ENCODE data around the gene ETFDH. TPM values are rescaled to one million over a fixed set of nuclear protein-coding genes. Genes with fewer than 3 reads are reported as not detected.

The ETFDH gene
- total and polyA plus RNA-seq, 10 of the 15 experiments (the other 5 are each of a cell fraction or from before 2014, with no cell fraction given) = 10.9 to 30.4 (median 20.6) TPM

DNA sequence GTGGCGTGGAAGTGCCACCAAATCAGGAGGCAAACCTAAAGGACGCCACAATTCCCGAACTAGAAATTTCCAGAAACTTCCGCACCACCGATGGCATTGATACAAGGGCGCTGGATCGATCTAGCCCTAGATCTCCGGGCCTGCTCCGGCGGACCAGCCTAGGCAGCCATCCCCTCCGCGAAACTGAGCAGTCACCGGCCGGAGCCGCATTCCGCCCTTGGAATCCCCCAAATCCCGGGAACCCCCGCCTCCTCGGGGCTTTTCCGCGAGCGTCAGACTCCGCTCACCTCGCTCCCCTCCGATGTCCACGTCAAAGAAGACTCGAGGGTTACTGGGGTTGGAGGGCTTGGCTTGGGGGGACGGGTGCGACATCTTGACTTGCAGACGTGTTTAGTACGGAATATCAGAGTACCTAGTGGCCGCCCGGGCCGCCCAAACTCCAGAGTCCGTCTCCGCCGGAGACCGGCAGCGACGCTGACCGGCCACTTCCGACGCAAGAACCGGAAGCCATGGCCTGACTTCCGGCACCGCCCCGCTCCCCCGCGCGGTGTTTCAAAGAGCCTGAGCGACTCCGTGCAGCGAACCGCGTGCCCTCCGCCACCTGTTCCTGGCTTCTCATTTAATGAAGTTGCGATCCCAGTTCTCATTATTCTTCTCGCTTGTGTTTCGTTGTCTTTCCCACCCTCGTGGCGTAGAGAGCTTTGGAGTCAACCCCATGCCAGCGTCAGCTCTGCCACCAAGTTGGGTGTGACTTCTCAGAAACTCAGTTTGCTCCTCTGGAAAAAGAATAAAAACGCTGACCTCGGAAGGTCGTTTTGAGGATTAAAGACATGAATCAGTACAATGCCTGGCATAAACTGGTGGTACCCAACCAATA lies 51.1 kb downstream of the ETFDH start, which contains the start of gene PPID (continued):
- TF ChIP-seq, protein P1, sequence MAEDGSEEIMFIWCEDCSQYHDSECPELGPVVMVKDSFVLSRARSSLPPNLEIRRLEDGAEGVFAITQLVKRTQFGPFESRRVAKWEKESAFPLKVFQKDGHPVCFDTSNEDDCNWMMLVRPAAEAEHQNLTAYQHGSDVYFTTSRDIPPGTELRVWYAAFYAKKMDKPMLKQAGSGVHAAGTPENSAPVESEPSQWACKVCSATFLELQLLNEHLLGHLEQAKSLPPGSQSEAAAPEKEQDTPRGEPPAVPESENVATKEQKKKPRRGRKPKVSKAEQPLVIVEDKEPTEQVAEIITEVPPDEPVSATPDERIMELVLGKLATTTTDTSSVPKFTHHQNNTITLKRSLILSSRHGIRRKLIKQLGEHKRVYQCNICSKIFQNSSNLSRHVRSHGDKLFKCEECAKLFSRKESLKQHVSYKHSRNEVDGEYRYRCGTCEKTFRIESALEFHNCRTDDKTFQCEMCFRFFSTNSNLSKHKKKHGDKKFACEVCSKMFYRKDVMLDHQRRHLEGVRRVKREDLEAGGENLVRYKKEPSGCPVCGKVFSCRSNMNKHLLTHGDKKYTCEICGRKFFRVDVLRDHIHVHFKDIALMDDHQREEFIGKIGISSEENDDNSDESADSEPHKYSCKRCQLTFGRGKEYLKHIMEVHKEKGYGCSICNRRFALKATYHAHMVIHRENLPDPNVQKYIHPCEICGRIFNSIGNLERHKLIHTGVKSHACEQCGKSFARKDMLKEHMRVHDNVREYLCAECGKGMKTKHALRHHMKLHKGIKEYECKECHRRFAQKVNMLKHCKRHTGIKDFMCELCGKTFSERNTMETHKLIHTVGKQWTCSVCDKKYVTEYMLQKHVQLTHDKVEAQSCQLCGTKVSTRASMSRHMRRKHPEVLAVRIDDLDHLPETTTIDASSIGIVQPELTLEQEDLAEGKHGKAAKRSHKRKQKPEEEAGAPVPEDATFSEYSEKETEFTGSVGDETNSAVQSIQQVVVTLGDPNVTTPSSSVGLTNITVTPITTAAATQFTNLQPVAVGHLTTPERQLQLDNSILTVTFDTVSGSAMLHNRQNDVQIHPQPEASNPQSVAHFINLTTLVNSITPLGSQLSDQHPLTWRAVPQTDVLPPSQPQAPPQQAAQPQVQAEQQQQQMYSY (CRISPR knock-in tag; IDR thresholded peaks at IDR 0.05) = no peak
- TF ChIP-seq, protein P2, sequence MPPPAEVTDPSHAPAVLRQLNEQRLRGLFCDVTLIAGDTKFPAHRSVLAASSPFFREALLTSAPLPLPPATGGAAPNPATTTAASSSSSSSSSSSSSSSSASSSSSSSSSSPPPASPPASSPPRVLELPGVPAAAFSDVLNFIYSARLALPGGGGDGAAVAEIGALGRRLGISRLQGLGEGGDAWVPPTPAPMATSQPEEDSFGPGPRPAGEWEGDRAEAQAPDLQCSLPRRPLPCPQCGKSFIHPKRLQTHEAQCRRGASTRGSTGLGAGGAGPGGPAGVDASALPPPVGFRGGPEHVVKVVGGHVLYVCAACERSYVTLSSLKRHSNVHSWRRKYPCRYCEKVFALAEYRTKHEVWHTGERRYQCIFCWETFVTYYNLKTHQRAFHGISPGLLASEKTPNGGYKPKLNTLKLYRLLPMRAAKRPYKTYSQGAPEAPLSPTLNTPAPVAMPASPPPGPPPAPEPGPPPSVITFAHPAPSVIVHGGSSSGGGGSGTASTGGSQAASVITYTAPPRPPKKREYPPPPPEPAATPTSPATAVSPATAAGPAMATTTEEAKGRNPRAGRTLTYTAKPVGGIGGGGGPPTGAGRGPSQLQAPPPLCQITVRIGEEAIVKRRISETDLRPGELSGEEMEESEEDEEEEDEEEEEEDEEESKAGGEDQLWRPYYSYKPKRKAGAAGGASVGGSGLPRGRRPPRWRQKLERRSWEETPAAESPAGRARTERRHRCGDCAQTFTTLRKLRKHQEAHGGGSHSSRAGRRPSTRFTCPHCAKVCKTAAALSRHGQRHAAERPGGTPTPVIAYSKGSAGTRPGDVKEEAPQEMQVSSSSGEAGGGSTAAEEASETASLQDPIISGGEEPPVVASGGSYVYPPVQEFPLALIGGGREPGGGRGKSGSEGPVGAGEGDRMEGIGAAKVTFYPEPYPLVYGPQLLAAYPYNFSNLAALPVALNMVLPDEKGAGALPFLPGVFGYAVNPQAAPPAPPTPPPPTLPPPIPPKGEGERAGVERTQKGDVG (CRISPR knock-in tag; IDR thresholded peaks at IDR 0.05) = no peak
- TF ChIP-seq RFX5 (IDR thresholded peaks at IDR 0.05; ENCODE audit: low read depth, low read length) (no peak), STAT3 (IDR thresholded peaks at IDR 0.05; ENCODE audit: low read depth, low read length) (no peak), SPI1 (IDR thresholded peaks at IDR 0.05; ENCODE audit: borderline replicate concordance, insufficient read depth, low read depth, low read length) (peak; percentile 43; the same call in 1 of the 2 replicates), STAT1 (conservative IDR thresholded peaks at IDR 0.05) (no peak; the same call in 1 of the 2 replicates), EP300 (IDR thresholded peaks at IDR 0.05; ENCODE audit: borderline replicate concordance in 1 of 2, control insufficient read depth in 1 of 2, low read depth in 2 of 2, low read length in 2 of 2) (no peak), SREBF1 (IDR thresholded peaks at IDR 0.05; ENCODE audit: low read length) (no peak; the same call in 1 of the 2 replicates), EED (IDR thresholded peaks at IDR 0.05; ENCODE audit: low read depth) (peak; percentile 57; the same call in 1 of the 2 replicates), ZNF24 (IDR thresholded peaks at IDR 0.05) (no peak; the same call in 1 of the 2 replicates), SUZ12 (IDR thresholded peaks at IDR 0.05; ENCODE audit: unreplicated experiment) (no peak), BCL11A (IDR thresholded peaks at IDR 0.05; ENCODE audit: low read depth, low read length) (no peak; the same call in 1 of the 2 replicates), NFIC (IDR thresholded peaks at IDR 0.05; ENCODE audit: low read depth, low read length) (0 out of 2 replicates have a peak, but pooled peaks have one; percentile 11), CREM (IDR thresholded peaks at IDR 0.05; ENCODE audit: low read depth) (no peak)
- TF ChIP-seq, protein P3, sequence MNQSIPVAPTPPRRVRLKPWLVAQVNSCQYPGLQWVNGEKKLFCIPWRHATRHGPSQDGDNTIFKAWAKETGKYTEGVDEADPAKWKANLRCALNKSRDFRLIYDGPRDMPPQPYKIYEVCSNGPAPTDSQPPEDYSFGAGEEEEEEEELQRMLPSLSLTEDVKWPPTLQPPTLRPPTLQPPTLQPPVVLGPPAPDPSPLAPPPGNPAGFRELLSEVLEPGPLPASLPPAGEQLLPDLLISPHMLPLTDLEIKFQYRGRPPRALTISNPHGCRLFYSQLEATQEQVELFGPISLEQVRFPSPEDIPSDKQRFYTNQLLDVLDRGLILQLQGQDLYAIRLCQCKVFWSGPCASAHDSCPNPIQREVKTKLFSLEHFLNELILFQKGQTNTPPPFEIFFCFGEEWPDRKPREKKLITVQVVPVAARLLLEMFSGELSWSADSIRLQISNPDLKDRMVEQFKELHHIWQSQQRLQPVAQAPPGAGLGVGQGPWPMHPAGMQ (IDR thresholded peaks at IDR 0.05; ENCODE audit: borderline replicate concordance) = no peak
- TF ChIP-seq, protein P4, sequence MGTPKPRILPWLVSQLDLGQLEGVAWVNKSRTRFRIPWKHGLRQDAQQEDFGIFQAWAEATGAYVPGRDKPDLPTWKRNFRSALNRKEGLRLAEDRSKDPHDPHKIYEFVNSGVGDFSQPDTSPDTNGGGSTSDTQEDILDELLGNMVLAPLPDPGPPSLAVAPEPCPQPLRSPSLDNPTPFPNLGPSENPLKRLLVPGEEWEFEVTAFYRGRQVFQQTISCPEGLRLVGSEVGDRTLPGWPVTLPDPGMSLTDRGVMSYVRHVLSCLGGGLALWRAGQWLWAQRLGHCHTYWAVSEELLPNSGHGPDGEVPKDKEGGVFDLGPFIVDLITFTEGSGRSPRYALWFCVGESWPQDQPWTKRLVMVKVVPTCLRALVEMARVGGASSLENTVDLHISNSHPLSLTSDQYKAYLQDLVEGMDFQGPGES (IDR thresholded peaks at IDR 0.05) = no peak
- TF ChIP-seq, protein P5, sequence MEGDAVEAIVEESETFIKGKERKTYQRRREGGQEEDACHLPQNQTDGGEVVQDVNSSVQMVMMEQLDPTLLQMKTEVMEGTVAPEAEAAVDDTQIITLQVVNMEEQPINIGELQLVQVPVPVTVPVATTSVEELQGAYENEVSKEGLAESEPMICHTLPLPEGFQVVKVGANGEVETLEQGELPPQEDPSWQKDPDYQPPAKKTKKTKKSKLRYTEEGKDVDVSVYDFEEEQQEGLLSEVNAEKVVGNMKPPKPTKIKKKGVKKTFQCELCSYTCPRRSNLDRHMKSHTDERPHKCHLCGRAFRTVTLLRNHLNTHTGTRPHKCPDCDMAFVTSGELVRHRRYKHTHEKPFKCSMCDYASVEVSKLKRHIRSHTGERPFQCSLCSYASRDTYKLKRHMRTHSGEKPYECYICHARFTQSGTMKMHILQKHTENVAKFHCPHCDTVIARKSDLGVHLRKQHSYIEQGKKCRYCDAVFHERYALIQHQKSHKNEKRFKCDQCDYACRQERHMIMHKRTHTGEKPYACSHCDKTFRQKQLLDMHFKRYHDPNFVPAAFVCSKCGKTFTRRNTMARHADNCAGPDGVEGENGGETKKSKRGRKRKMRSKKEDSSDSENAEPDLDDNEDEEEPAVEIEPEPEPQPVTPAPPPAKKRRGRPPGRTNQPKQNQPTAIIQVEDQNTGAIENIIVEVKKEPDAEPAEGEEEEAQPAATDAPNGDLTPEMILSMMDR (IDR thresholded peaks at IDR 0.05 in 2 of 3, conservative IDR thresholded peaks at IDR 0.05 in 1 of 3; ENCODE audit: control insufficient read depth in 2 of 3, extremely low read depth in 1 of 3, insufficient read depth in 1 of 3, low read depth in 3 of 3, low read length in 3 of 3) = no peak

Measured in GM12878 (cell line).